Medulla oblongata (tissue), 1 donor: ENCODE data around the gene VWF.
"Not testable (repeated sequence)": the region's sequence is repeated elsewhere in the genome, so short reads cannot be mapped to it uniquely, and the experiment has no call there.

Source experiments
- DNase-seq: peaks from one replicate; pipeline ENCODE4 v3.0.0-alpha.2; 2015; ENCODE audit errors: extremely low spot score

Gene VWF

DNA sequence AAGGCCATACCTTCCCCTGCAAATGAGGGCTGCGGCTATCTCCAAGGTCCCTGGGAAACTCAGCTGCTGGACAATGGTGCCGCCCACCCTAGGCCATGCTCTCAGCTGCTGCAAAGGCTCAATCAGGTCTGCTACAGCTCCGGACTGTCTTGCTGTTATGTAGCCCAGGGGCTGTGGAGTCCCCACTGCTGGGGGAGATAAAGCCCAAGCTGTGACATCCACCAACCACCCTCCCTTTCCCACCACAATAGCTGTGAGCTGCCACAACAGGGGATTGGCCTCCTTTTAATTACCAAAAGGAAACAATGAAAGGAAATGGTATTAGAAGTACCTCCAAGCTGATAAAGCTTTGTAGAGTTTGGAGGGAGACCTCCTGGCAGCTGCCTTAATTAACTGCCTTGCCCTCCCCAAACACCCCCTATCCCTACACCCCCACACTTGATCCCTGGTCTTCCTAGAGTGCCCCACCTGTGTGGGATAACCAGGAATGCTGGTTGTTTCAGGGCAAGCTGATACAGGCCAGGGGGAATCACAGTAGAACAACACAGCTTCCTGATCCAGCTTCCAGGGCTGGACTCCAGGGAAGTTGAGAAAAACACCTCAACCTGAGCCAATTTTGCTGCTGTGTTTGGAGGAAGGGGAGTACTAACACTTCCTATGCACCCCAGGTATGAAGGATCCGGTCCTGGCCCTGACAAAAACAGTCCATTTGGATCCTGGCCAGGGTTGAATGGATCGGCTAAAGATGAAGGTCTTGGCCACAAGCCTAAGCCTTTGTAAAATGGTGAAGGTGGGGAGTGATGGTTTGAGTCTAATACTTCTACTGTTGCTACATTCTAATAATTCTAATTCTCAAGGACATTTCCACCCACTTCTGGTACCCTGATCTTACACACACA lies at the start of gene VWF:
VWF (minus strand) TSS at position 260 of the 899 bp plus-strand sequence. CDS start 1,474 bp downstream, outside the sequence.
- no peak for DNase-seq

DNA sequence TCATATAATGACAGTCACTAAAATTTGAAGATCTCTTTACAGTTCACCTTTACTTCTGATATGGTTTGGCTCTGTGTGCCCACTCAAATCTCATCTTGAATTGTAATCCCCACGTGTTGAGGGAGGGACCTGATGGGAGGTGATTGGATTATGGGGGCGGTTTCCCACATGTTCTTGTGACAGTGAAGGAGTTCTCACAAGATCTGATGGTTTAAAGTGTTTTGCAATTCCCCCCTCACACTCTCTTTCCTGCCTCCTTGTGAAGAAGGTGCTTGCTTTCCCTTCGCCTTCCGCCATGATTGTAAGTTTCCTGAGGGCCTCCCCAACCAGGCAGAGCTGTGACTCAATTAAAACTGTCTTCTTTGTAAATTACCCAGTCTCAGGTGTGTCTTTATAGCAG lies 48.4 kb upstream of the VWF start:
- no peak for DNase-seq

DNA sequence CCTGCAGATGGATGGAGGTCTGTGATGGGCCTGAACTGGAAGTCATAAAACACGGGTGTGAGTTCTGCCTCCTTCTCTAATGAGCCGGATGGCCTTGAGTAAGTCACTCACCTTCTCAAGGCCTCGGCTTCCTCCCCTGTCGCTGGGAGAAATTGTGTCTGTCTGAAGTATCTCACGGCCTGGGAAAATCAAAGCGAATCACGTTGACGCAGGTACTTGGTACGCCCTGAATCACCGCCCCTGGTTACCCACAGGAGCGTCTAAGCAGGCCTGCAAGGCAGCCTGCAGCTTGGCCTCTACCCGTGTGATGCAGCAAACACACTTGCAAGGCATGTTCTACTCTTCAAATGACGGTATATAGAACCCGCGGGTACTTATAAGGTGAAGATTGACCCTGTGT lies 47.6 kb upstream of the VWF start:
- no peak for DNase-seq

DNA sequence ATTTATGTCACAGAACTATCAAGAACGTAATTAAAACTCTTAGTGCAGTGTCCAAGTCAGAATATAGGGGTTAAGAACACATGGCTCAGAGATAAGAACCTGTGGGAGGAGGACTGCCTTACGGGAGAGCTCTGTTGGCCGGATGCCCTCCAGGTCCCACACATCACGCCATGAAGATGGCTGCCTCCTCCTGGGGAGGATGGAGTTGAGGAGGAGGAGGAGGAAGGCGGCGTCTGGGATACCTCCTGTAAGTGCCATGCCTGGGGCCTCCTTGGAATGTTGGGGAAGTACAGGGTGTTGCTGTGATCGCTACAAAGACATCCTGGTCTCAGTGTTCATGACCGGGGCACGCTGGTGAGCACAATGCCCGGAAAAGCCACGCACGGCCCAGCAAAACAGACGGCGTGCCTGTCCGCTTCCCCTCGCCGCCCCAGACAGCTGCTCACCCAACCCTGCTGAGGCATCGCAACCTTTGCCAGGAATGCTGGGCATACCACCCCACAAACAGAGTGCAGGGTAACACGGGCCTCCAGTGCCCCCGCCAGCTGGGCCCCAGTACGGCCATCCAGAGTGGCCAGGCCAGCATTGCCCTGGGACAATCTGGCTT lies 47.0 kb upstream of the VWF start:
- no peak for DNase-seq

DNA sequence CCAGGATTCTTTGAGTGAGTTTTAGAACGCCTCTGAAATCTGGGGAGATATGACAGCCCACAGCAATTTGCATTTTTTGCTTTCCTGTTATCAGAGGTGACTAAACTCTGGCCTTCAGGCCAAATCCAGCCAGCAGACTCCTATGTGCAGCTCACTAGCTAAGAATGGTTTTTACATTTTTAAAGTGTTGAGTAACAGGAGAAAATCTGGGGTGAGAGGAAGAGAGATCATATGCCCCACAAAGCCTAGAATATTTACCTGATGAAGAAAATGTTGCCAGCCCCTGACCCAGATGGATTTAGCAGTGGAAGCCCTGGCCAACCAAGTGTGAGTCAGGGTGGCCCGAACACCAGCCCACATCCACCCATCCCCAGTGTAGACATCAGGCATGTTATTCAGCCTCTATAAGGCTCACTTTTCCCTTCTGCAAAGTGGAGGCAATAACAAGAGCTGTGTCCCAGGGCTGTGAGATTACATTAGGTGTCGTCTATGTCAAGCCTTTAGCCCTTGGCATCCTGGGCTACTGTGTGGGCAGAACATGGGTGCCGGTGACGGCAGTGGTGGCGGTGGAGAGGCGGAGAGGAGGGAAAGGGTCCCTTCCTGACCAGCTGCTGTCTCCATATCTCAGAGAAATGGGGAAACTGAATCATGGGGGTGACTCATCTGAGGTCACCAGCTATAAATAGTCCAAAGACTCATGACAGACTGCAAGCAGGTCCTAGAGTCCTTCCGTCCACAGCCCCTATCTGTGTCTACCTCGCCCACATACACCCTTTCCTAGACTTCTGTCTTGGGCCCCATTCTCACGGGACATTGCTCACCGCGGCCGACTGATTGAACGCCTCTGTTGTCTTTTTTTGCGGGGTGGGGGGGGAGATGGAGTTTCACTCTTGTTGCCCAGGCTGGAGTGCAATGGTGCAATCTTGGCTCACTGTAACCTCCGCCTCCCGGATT lies 43.1 kb upstream of the VWF start:
- peak; percentile 83 for DNase-seq

DNA sequence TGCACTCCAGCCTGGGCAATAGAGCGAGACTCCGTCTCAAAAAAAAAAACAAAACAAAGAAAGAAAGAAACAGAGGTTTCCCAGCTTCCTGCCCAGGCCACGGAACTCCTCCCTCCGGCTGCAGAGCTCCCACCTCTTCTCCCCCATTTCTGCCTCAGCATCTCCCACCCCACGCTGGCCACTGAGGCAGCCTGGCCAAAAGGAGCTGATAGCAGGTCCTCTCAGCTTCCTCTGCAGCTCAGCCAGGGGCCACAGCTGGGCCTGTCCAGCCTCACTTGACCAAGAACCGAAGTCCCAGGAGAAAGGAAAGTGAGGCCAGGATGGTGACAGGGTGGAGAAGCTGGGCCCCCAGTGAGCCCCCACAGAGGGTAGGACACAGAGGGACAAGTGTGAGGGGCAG lies 42.3 kb upstream of the VWF start:
- DNase-seq = no peak

DNA sequence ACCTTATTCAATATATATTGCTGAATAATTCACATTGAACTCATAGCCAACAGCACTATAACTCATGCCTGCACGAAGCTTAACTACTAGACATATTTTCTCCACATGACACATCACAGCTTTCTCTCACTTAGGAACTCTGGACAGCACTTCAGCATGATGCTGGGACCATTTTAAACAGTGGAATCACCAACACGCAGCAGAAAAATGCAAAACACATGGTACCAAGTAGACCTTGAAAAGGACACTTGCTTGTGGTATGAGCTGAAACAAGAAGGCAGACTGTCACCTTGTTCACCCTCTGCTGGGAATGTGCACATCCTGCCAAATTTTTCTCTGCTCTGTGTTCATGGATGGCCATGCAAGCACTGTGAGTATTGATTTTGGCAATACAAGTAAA lies 40.9 kb upstream of the VWF start:
- no peak for DNase-seq

DNA sequence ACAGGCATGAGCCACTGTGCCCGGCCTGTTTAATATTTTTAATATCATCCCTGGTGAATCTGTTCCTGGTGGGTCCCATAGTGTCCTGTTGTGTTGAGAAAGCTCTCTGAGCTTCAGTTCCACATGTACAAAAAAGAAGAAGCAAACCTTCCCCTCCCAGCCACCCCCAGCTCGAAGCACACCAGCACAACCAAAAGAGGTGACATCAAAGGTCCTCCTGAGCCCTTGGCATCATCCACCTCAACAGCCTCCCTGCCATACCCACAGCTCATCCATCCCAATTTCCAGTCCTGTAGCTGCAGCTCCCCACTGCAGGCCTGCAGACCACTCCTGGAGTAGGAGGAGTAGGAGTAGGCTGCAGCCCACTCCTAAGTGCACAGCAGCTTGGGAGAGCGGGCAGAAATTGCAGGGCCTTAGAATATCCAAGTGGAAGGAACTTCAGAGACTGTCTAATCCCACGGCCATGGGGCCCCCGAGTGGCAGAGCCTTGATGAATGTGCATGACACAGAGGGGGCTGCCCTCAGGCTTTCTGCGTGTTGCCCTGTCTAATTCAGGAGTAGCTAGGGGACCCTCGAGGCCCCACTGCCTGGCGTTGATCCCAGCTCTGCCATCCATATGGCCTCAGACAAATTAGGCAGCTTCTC lies 39.1 kb upstream of the VWF start:
- no peak for DNase-seq

DNA sequence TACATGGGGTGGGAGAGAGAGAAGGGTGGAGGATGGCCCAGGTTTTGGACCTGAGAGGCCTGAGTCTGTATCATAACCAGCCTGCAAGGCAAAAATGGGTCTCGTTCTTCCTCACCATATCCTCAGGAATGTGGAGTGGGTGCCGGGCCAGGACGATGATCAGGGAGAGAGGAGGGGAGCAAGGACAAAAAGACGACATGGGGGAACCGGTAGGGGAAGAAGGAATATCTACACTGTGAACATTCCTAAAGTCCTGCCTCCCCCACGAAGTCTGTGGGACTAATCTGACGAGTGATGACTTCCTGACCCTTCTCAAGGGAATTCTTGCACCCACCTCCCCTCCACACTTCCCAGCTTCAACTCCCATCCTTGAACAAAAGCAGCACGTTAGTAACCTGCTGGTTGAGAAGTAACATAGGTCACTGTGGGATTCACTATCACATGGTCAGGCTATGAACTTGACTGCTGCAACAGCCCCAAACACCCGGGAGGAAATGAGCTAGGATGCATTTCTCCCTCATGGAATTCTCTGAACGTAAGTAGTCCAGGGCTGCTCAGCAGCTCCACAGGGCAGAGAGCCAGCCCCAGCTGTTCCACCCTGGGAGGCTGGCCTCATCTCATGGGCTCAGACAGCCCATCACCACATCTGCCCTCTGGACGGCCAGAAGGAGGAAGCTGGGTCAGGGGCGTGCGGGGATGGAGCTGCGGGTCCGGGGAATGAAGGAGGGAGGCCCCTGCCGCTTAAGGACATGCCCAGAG lies 36.8 kb upstream of the VWF start:
- DNase-seq = no peak

DNA sequence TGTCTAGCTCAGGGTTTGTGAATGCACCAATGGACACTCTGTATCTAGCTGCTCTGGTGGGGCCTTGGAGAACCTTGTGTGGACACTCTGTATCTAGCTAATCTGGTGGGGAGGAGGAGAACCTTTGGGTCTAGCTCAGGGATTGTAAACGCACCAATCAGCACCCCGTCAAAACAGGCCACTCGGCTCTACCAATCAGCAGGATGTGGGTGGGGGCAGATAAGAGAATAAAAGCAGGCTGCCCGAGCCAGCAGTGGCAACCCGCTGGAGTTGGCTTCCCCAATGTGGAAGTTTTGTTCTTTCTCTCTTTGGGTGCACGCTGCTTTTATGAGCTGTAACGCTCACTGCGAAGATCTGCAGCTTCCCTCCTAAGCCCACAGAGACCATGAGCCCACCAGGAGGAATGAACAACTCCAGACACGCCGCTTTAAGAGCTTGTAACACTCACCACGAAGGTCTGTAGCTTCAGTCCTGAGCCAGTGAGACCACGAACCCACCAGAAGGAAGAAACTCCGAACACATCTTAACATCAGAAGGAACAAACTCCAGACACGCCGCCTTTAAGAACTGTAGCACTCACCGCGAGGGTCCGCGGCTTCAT lies 35.7 kb upstream of the VWF start:
- DNase-seq = not testable (repeated sequence)

DNA sequence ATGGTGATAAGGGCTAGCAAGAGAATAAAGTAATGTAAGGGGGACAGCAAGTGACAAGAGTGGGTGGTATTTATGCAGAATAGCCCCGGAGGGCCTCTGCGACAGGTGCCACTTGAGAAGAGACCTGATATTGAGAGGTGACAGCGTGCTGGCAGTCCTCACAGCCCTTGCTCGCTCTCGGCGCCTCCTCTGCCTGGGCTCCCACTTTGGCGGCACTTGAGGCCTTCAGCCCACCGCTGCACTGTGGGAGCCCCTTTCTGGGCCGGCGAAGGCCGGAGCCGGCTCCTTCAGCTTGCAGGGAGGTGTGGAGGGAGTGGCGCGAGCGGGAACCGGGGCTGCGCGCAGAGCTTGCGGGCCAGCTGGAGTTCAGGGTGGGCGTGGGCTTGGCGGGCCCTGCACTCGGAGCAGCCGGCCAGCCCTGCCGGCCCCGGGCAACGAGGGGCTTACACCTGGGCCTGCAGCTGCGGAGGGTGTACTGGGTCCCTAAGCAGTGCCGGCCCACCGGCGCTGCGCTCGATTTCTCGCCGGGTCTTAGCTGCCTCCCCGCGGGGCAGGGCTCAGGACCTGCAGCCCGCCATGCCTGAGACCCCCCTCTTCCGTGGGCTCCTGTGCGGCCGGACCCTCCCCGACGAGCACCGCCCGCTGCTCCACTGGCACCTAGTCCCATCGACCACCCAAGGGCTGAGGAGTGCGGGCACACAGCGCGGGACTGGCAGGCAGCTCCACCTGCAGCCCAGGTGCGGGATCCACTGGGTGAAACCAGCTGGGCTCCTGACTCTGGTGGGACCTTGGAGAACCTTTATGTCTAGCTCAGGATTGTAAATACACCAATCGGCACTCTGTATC lies 34.9 kb upstream of the VWF start:
- not testable (repeated sequence) for DNase-seq

DNA sequence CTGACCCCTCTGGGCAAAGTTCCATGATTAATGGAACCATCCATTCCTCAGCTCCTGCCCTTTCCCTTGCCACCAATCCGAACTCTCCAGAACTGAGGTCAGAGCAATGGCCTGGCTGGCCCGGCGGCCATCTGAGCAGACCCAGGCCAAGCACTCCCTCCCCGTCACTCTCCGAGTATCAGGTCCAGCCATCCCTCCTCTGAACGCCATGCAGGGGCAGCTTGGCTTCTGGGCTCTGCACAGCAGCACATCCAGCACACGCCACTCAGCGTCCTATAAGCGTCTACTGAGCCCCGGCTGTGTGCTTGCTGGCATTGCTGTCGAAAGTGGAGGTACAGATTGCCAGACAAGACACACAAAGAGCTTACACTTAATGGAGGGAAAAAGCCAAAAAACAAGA lies 34.3 kb upstream of the VWF start:
- DNase-seq = no peak

DNA sequence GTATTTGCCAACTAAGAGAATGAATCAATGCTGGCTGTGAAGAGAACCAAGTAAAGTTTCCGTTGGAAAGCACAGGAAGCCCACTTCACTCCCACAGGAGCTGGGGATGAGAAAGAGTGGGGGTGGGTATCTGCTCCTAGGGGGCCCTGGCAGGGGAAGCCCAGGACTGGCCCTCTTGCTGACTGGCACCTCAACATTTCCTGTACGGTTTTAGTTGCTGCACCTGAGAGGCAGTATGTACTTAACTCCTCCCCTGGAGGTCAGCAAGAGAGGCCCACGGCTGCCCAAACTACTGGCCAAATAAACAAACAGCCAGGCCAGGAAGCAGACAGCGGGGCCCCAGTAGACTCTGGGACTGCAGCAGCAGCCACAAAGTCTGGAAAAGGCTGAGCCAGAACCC lies 33.8 kb upstream of the VWF start:
- DNase-seq = no peak

DNA sequence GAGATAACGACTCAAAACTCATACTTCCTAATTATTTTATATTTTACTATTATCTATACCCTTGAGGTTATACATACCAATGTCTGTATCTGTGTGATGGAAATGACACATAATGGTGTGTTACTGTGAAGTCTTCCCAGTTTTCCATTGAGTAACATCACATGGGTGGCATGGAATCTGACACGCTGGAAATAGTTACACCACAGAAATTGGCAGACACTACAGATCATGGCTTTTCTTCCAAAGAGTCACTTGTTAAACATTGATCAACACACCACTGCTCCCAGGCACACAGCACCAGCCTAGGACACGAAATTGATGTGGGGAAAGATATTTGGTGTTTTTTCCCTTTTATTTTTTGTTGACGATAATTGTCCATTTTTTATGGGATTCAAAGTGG lies 33.0 kb upstream of the VWF start:
- no peak for DNase-seq

DNA sequence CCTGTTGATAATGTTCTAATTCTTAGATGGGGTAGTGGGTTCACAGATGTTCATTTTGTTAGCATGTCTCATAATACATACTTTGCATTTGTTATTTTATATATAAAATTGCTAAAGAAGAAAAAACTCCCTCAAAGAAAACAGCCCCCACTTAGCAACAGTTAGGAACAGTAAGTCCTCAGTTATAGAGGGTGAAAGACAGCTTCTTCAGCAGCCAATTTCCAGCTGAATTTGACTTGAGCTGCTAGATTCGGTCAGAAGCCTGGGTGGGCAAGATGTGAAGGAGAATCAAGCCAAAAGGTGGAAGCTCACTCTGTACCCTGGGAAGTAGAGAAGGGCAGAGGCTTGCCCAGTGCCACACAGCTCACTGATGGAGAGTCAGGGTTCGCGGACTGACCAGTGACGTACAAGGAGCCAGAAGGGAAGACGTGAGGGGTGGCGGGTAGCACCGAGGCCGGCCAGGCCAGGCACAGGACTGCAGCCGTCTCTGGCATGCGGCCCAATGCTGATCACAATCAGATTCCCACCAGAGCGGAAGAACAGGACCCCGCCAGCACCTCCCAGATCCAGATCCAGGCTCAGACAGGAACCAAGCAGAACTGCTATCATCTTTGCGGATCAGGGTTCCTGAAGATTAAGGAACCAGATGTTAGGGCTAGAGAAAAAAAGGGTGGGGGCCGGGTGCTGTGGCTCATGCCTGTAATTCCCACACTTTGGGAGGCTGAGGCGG lies 30.4 kb upstream of the VWF start:
- DNase-seq = no peak

DNA sequence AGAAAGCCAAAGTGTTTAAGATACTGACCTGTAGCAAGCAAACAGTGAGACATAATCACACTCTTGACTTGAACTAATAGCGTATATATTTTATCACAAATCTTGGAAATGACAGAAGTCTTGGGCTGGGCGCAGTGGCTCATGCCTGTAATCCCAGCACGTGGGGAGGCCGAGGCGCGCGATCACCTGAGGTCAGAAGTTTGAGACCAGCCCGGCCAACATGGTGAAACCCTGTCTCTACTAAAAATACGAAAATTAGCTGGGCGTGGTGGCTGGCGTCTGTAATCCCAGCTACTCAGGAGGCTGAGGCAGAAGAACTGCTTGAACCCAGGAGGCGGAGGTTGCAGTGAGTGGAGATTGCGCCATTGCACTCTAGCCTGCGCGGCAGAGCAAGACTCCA lies 24.3 kb upstream of the VWF start:
- not testable (repeated sequence) for DNase-seq

DNA sequence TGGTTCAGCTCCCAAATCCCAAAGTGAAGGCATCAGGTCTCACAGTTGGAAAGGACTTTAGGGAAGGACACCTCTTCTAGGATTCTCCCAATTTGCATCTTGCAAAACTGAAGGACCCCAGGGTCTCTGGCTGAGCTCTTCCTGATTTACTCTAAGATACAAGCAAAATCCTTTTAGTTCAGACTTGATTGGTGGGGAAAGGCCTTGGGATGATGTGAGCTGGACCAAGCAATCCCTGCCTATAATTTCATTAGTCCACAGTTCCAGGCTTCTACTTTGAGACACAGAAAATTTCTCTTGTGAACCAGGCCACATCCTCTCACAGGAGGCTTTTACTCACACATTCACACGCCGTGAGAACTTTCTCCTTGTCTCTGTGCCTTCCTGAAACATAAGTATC lies 23.6 kb upstream of the VWF start:
- DNase-seq = no peak

DNA sequence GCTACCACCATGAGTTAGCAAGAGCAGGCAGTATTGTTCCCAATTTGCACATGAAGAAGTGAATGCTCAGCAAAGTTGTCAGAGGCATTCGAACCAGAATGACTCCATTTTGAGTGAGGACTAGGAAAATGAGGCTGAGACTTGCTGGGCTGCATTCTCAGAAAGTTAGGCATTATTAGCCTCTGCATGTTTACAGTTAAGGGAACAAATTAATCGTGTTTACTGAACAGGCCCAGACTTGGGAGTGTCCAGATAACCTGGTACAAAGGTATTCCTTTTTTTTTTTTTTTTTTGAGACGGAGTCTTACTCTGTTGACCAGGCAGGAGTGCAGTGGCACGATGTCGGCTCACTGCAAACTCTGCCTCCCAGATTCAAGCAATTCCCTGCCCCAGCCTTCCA lies 22.5 kb upstream of the VWF start:
- no peak for DNase-seq

DNA sequence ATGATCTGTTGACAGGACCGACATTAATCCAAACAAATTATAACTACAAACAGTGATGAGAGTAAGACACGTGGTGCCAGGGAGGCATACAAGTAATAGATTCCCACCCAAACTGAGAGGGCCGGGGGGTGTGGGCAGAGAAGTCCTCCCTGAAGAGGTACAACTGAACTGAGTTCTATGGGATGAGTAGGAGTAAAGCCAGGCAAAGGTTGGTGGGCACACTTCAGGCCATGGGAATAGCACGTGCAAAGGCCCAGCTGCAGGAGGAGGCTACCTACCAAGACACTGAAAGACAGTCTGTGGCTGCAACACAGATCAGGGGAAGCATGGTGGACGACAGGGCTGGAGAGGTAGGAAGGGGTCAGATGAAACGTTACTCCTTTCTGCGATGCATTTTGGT lies 22.0 kb upstream of the VWF start:
- DNase-seq = no peak
